Liver (tissue), 9 donors: ENCODE data around the gene ZNF273. TPM values are rescaled to one million over a fixed set of nuclear protein-coding genes. Genes with fewer than 3 reads are reported as not detected.

Experiments
- DNase-seq: peaks from one replicate; pipeline ENCODE4 v3.0.0-alpha.2; 2017; ENCODE audit warnings: low spot score
- H3K27ac ChIP-seq, 2 donors: one replicate each; pipeline ENCODE4 v1.7.0; 2013; ENCODE audit warnings: inconsistent platforms in 2 of 2, low read length in 2 of 2, control low read depth in 1 of 2, low read depth in 1 of 2, mild to moderate bottlenecking in 1 of 2
- H3K27me3 ChIP-seq, 4 donors: one replicate each; pipeline versions ENCODE4 v1.6.1 to v1.7.0; 2013; ENCODE audit warnings: low read length in 3 of 4, inconsistent platforms in 1 of 4, mild to moderate bottlenecking in 1 of 4, moderate library complexity in 1 of 4; ENCODE audit not compliant: control insufficient read depth in 4 of 4, insufficient read depth in 4 of 4
- H3K36me3 ChIP-seq, 4 donors: one replicate each; pipeline versions ENCODE4 v1.6.1 to v1.7.0; 2013; ENCODE audit warnings: low read length in 3 of 4, mild to moderate bottlenecking in 3 of 4, low read depth in 1 of 4, moderate library complexity in 1 of 4; ENCODE audit not compliant: control insufficient read depth in 4 of 4, insufficient read depth in 3 of 4
- H3K4me1 ChIP-seq, 4 donors: one replicate each; pipeline versions ENCODE4 v1.6.1 to v1.7.0; 2013; ENCODE audit warnings: low read length in 3 of 4, mild to moderate bottlenecking in 3 of 4, moderate library complexity in 1 of 4; ENCODE audit not compliant: control insufficient read depth in 4 of 4, insufficient read depth in 4 of 4
- H3K4me3 ChIP-seq, 3 donors: one replicate each; pipeline versions ENCODE4 v1.6.1 to v1.7.0; 2013; ENCODE audit warnings: low read length in 3 of 3, control low read depth in 1 of 3, low read depth in 1 of 3, mild to moderate bottlenecking in 1 of 3
- H3K9ac ChIP-seq, 2 donors: one replicate each; pipeline ENCODE4 v1.7.0; 2013; ENCODE audit warnings: low read length in 2 of 2, mild to moderate bottlenecking in 2 of 2, moderate library complexity in 2 of 2, control low read depth in 1 of 2, low read depth in 1 of 2
- H3K9me3 ChIP-seq, 4 donors: one replicate each; pipeline versions ENCODE4 v1.6.1 to v1.7.0; 2013; ENCODE audit warnings: low read length in 3 of 4; ENCODE audit not compliant: control insufficient read depth in 4 of 4
- ATF3 ChIP-seq: IDR thresholded peaks from 2 replicates; pipeline ENCODE4 v1.6.1; 2016; ENCODE audit warnings: antibody characterized with exemption
- EGR1 ChIP-seq, 2 donors: IDR thresholded peaks; 2 replicates each; pipeline ENCODE4 v1.6.1; 2016 to 2018; ENCODE audit warnings: antibody characterized with exemption in 2 of 2, low read depth in 2 of 2
- FOXA1 ChIP-seq: IDR thresholded peaks from 2 replicates; pipeline ENCODE4 v1.6.1; 2016; ENCODE audit warnings: antibody characterized with exemption
- FOXA2 ChIP-seq: IDR thresholded peaks from 2 replicates; pipeline ENCODE4 v1.6.1; 2016; ENCODE audit warnings: antibody characterized with exemption
- GABPA ChIP-seq, 2 donors: IDR thresholded peaks in 1 of 2; conservative IDR thresholded peaks in 1 of 2; 2 replicates each; pipeline ENCODE4 v1.6.1; 2016; ENCODE audit warnings: antibody characterized with exemption in 2 of 2, mild to moderate bottlenecking in 1 of 2, moderate library complexity in 1 of 2
- HNF4A ChIP-seq, 2 donors: conservative IDR thresholded peaks; 2 replicates each; pipeline ENCODE4 v1.6.1; 2016; ENCODE audit warnings: antibody characterized with exemption in 2 of 2, mild to moderate bottlenecking in 2 of 2
- HNF4G ChIP-seq: IDR thresholded peaks from 2 replicates; pipeline ENCODE4 v1.6.1; 2016; ENCODE audit warnings: antibody characterized with exemption
- JUND ChIP-seq, 2 donors: IDR thresholded peaks; 2 replicates each; pipeline ENCODE4 v1.6.1; 2016; ENCODE audit warnings: antibody characterized with exemption in 2 of 2
- NR2F2 ChIP-seq: IDR thresholded peaks from 2 replicates; pipeline ENCODE4 v1.6.1; 2016; ENCODE audit warnings: antibody characterized with exemption
- RAD21 ChIP-seq, 2 donors: IDR thresholded peaks; 2 replicates each; pipeline ENCODE4 v1.6.1; 2016; ENCODE audit warnings: antibody characterized with exemption in 2 of 2, mild to moderate bottlenecking in 2 of 2
- REST ChIP-seq: IDR thresholded peaks from 2 replicates; pipeline ENCODE4 v1.6.1; 2016; ENCODE audit warnings: antibody characterized with exemption, mild to moderate bottlenecking
- RXRA ChIP-seq, 2 donors: IDR thresholded peaks; 2 replicates each; pipeline ENCODE4 v1.6.1; 2017 to 2018; ENCODE audit warnings: antibody characterized with exemption in 2 of 2, mild to moderate bottlenecking in 1 of 2
- SP1 ChIP-seq: IDR thresholded peaks from 2 replicates; pipeline ENCODE4 v1.6.1; 2018; ENCODE audit warnings: antibody characterized with exemption, mild to moderate bottlenecking
- TAF1 ChIP-seq: conservative IDR thresholded peaks from 2 replicates; pipeline ENCODE4 v1.6.1; 2016; ENCODE audit warnings: antibody characterized with exemption, mild to moderate bottlenecking
- YY1 ChIP-seq: IDR thresholded peaks from 2 replicates; pipeline ENCODE4 v1.6.1; 2016; ENCODE audit warnings: antibody characterized with exemption, mild to moderate bottlenecking
- ZBTB33 ChIP-seq: IDR thresholded peaks from 2 replicates; pipeline ENCODE4 v1.6.1; 2016; ENCODE audit warnings: antibody characterized with exemption
- WGBS: extraction: QIAGEN DNeasy Blood & Tissue Kit; methylation state at CpG from one replicate; pipeline ENCODE4 v1.1.7; 2013; 5-methylcytosine and 5-hydroxymethylcytosine counted together
- polyA plus RNA-seq, 2 donors: library from polyadenylated mRNA; stranded (reverse) in 1 of 2; unstranded in 1 of 2; fragments of 200-250 nt in 1 of 2; fragments of >200 nt in 1 of 2; fragmentation: Nextera tagmentation in 1 of 2; extraction: Ambion mirVana in 1 of 2; gene quantifications; one replicate each; pipeline versions ENCODE4 v1.2.1 to v1.2.3, GENCODE V29; 2013 to 2015
- total RNA-seq, 2 donors: library from RNA; depleted of rRNA; stranded (reverse); fragments of >200 nt; gene quantifications; one replicate each; pipeline ENCODE4 v1.2.3, GENCODE V29; 2014
- TF ChIP-seq, protein P1 (sequence below): fragments of 150-350 bp; IDR thresholded peaks from 2 replicates; pipeline ENCODE4 v1.5.1; 2017; ENCODE audit warnings: improper control_type of control experiment, low read depth, low read length; ENCODE audit not compliant: missing input control
- TF ChIP-seq, protein P2 (sequence below): IDR thresholded peaks from 2 replicates; pipeline ENCODE4 v1.6.1; 2016; ENCODE audit warnings: antibody characterized with exemption
- donor health status: healthy.
- donor health status: healthy.
- donor health status: healthy.
- donor health status: healthy.
- donor health status: healthy.

ZNF273 gene
- total and polyA plus RNA-seq, 4 donors = 0.43 to 14.9 (median 0.73) TPM

GRCh38 chr7:64892116-64892515 is 11.0 kb upstream of the ZNF273 start:
- H3K9ac ChIP-seq = no peak overlapping the region
- H3K4me3 ChIP-seq = no peak overlapping the region
- no peak for DNase-seq
- H3K27ac ChIP-seq = no peak overlapping the region
- peaks cover 4 to 14% (median 13%) of the 10 kb centered on the region in 4 donors for H3K4me1 ChIP-seq
- no peaks in the 10 kb centered on the region for H3K9me3 ChIP-seq
- no peak for TF ChIP-seq JUND (IDR thresholded peaks at IDR 0.05)
- no peak for TF ChIP-seq HNF4G
- no peak for TF ChIP-seq EGR1 (IDR thresholded peaks at IDR 0.05; ENCODE audit: low read depth in 2 of 2)
- TF ChIP-seq REST = no peak
- TF ChIP-seq GABPA (IDR thresholded peaks at IDR 0.05 in 1 of 2, conservative IDR thresholded peaks at IDR 0.05 in 1 of 2) = no peak
- no peak for TF ChIP-seq ATF3
- no peak for TF ChIP-seq NR2F2
- no peak for TF ChIP-seq YY1
- no peak for TF ChIP-seq RAD21 (IDR thresholded peaks at IDR 0.05)
- no peak for TF ChIP-seq TAF1
- no peak for TF ChIP-seq HNF4A (conservative IDR thresholded peaks at IDR 0.05)
- TF ChIP-seq SP1 = no peak
- H3K36me3 ChIP-seq = no peaks in the 10 kb centered on the region
- H3K27me3 ChIP-seq = peaks cover 0 to 5% (median 0%) of the 10 kb centered on the region in 4 donors

GRCh38 chr7:64892666-64893309 is 10.3 kb upstream of the ZNF273 start:
- Histone ChIP-seq H3K27ac (no peak overlapping the region), H3K9ac (no peak overlapping the region), H3K4me1 (peaks cover 4 to 14% (median 13%) of the 10 kb centered on the region in 4 donors), H3K36me3 (no peaks in the 10 kb centered on the region), H3K9me3 (no peaks in the 10 kb centered on the region), H3K4me3 (no peak overlapping the region), H3K27me3 (peaks cover 0 to 5% (median 0%) of the 10 kb centered on the region in 4 donors)
- 78% methylated on average over 5 of the region's 5 CpGs for WGBS
- DNase-seq = peak; percentile 33
- TF ChIP-seq YY1 (no peak), FOXA2 (no peak), ATF3 (no peak), RXRA (IDR thresholded peaks at IDR 0.05) (no peak), REST (no peak), FOXA1 (no peak), GABPA (IDR thresholded peaks at IDR 0.05 in 1 of 2, conservative IDR thresholded peaks at IDR 0.05 in 1 of 2) (no peak), RAD21 (IDR thresholded peaks at IDR 0.05) (no peak), HNF4A (conservative IDR thresholded peaks at IDR 0.05) (no peak), ZBTB33 (no peak)
- TF ChIP-seq, protein P1, sequence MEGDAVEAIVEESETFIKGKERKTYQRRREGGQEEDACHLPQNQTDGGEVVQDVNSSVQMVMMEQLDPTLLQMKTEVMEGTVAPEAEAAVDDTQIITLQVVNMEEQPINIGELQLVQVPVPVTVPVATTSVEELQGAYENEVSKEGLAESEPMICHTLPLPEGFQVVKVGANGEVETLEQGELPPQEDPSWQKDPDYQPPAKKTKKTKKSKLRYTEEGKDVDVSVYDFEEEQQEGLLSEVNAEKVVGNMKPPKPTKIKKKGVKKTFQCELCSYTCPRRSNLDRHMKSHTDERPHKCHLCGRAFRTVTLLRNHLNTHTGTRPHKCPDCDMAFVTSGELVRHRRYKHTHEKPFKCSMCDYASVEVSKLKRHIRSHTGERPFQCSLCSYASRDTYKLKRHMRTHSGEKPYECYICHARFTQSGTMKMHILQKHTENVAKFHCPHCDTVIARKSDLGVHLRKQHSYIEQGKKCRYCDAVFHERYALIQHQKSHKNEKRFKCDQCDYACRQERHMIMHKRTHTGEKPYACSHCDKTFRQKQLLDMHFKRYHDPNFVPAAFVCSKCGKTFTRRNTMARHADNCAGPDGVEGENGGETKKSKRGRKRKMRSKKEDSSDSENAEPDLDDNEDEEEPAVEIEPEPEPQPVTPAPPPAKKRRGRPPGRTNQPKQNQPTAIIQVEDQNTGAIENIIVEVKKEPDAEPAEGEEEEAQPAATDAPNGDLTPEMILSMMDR = no peak
- TF ChIP-seq, protein P2, sequence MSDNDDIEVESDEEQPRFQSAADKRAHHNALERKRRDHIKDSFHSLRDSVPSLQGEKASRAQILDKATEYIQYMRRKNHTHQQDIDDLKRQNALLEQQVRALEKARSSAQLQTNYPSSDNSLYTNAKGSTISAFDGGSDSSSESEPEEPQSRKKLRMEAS = no peak
